Neural progenitor cell (in vitro differentiated cells): ENCODE results near the gene NEDD1. TPM values are rescaled to one million over a fixed set of nuclear protein-coding genes. Genes with fewer than 3 reads are reported as not detected.

ENCODE experiments used
- DNase-seq: peaks from one replicate; pipeline ENCODE4 v3.0.0-alpha.2; 2016; ENCODE audit warnings: low spot score
- H2AFZ ChIP-seq: fragments of 200-600 bp; sonication (generic); replicated peaks from 2 replicates; pipeline ENCODE4 v1.6.1; 2016; ENCODE audit warnings: antibody characterized with exemption
- H3F3A ChIP-seq: fragments of 200-600 bp; sonication (generic); 2 replicates; pipeline ENCODE4 v1.6.1; 2016; ENCODE audit warnings: antibody characterized with exemption, low read depth
- H3K27ac ChIP-seq: fragments of 200-600 bp; sonication (generic); 2 replicates; pipeline ENCODE4 v1.5.1; 2016; ENCODE audit warnings: mild to moderate bottlenecking
- H3K27me3 ChIP-seq: fragments of 200-600 bp; sonication (generic); 2 replicates; pipeline ENCODE4 v1.6.1; 2016; ENCODE audit warnings: mild to moderate bottlenecking, moderate library complexity
- H3K36me3 ChIP-seq: fragments of 200-600 bp; sonication (generic); 2 replicates; pipeline ENCODE4 v1.5.1; 2016
- H3K4me1 ChIP-seq: fragments of 200-600 bp; sonication (generic); 2 replicates; pipeline ENCODE4 v1.6.1; 2016; ENCODE audit warnings: mixed run types
- H3K4me2 ChIP-seq: fragments of 200-600 bp; sonication (generic); 2 replicates; pipeline ENCODE4 v1.6.1; 2016
- H3K4me3 ChIP-seq: fragments of 200-600 bp; sonication (generic); 2 replicates; pipeline ENCODE4 v1.5.1; 2016
- H3K79me2 ChIP-seq: fragments of 200-600 bp; sonication (generic); 2 replicates; pipeline ENCODE4 v1.6.1; 2016; ENCODE audit warnings: low read depth
- H3K9ac ChIP-seq: fragments of 200-600 bp; sonication (generic); 2 replicates; pipeline ENCODE4 v1.6.1; 2016
- H3K9me3 ChIP-seq: fragments of 200-600 bp; sonication (generic); 2 replicates; pipeline ENCODE4 v1.5.1; 2016; ENCODE audit warnings: low read depth
- H4K20me1 ChIP-seq: fragments of 200-600 bp; sonication (generic); 2 replicates; pipeline ENCODE4 v1.6.1; 2016; ENCODE audit warnings: low read depth
- H3K27ac Mint-ChIP-seq: 3 replicates; pipeline ENCODE4 v1.8.0; 2021; ENCODE audit warnings: mixed read lengths
- H3K27me3 Mint-ChIP-seq: 2 replicates; pipeline ENCODE4 v1.8.0; 2022; ENCODE audit warnings: low read depth, mild to moderate bottlenecking, inconsistent platforms, moderate library complexity, mixed read lengths; ENCODE audit not compliant: insufficient read depth
- H3K36me3 Mint-ChIP-seq: 3 replicates; pipeline ENCODE4 v1.8.0; 2021; ENCODE audit warnings: mixed read lengths
- H3K4me1 Mint-ChIP-seq: 3 replicates; pipeline ENCODE4 v1.8.0; 2021; ENCODE audit warnings: mixed read lengths
- H3K4me3 Mint-ChIP-seq: 3 replicates; pipeline ENCODE4 v1.8.0; 2021; ENCODE audit warnings: mild to moderate bottlenecking, moderate library complexity, mixed read lengths
- H3K9me3 Mint-ChIP-seq: 3 replicates; pipeline ENCODE4 v1.8.0; 2020; ENCODE audit warnings: mixed read lengths
- CTCF ChIP-seq: fragments of 200-600 bp; sonication (generic); IDR thresholded peaks from 2 replicates; pipeline ENCODE4 v1.5.1; 2017; ENCODE audit warnings: antibody characterized with exemption, mild to moderate bottlenecking
- EZH2 ChIP-seq: fragments of 200-600 bp; sonication (generic); IDR thresholded peaks from 2 replicates; pipeline ENCODE4 v1.6.1; 2017; ENCODE audit warnings: antibody characterized with exemption, mild to moderate bottlenecking, moderate library complexity
- EZH2phosphoT487 ChIP-seq: fragments of 200-600 bp; sonication (generic); IDR thresholded peaks from 2 replicates; pipeline ENCODE4 v1.6.1; 2017; ENCODE audit warnings: antibody characterized with exemption
- total RNA-seq: library from RNA; depleted of rRNA; stranded (reverse); fragments of >200 nt; gene quantifications from 2 replicates; pipeline ENCODE4 v1.2.3, GENCODE V29; 2015; ENCODE audit warnings: low replicate concordance

Gene NEDD1
- total RNA-seq, 1 donor from 2014 or later: 115 TPM

- no peaks in the 10 kb centered on the region for H3K27me3 Mint-ChIP-seq
- H2AFZ ChIP-seq: no peak overlapping the region
- no peaks in the 10 kb centered on the region for H3K9me3 ChIP-seq
- peaks cover 3% of the 10 kb centered on the region for H3K36me3 Mint-ChIP-seq
- H3K27ac Mint-ChIP-seq: peak overlapping the region; percentile 91
- H3K79me2 ChIP-seq: no peaks in the 10 kb centered on the region
- no peaks in the 10 kb centered on the region for H3K36me3 ChIP-seq
- H3F3A ChIP-seq: peaks cover 8% of the 10 kb centered on the region
- H3K4me3 Mint-ChIP-seq: no peak overlapping the region
- H3K4me1 Mint-ChIP-seq: peaks cover 39% of the 10 kb centered on the region
- H4K20me1 ChIP-seq: no peaks in the 10 kb centered on the region
- no peak overlapping the region for H3K4me3 ChIP-seq
- H3K27ac ChIP-seq: no peak overlapping the region
- TF ChIP-seq CTCF (no peak), EZH2 (no peak), EZH2phosphoT487 (no peak)
- peaks cover 19% of the 10 kb centered on the region for H3K4me1 ChIP-seq
- H3K9ac ChIP-seq: no peak overlapping the region
- DNase-seq: no peak
- H3K9me3 Mint-ChIP-seq: no peaks in the 10 kb centered on the region
- H3K4me2 ChIP-seq: no peak overlapping the region
- peaks cover 11% of the 10 kb centered on the region for H3K27me3 ChIP-seq
Measured at GRCh38 chr12:96982671-96983070, 75.6 kb downstream of the NEDD1 start.

GRCh38 chr12:96985515-96986362, 78.7 kb downstream of the NEDD1 start:
- Mint-ChIP-seq H3K27me3 (no peaks in the 10 kb centered on the region), H3K27ac (peak overlapping the region; percentile 65), H3K36me3 (peaks cover 3% of the 10 kb centered on the region), H3K4me1 (peaks cover 61% of the 10 kb centered on the region), H3K9me3 (no peaks in the 10 kb centered on the region), H3K4me3 (no peak overlapping the region)
- Histone ChIP-seq H3K27ac (no peak overlapping the region), H3K79me2 (no peaks in the 10 kb centered on the region), H3K4me1 (peaks cover 30% of the 10 kb centered on the region), H3K36me3 (no peaks in the 10 kb centered on the region), H2AFZ (peak overlapping the region; percentile 30), H4K20me1 (no peaks in the 10 kb centered on the region), H3F3A (peaks cover 15% of the 10 kb centered on the region), H3K9me3 (no peaks in the 10 kb centered on the region), H3K4me2 (peak overlapping the region; percentile 74), H3K27me3 (peaks cover 11% of the 10 kb centered on the region), H3K4me3 (peak overlapping the region; percentile 39), H3K9ac (no peak overlapping the region)
- TF ChIP-seq CTCF (peak; percentile 92), EZH2phosphoT487 (no peak), EZH2 (peak; percentile 55)
- DNase-seq: peak; percentile 66

- H2AFZ ChIP-seq: no peak overlapping the region
- Mint-ChIP-seq H3K27ac (peak overlapping the region; percentile 84), H3K4me1 (peaks cover 62% of the 10 kb centered on the region), H3K4me3 (no peak overlapping the region), H3K9me3 (no peaks in the 10 kb centered on the region), H3K27me3 (no peaks in the 10 kb centered on the region), H3K36me3 (peaks cover 3% of the 10 kb centered on the region)
- no peaks in the 10 kb centered on the region for H3K9me3 ChIP-seq
- no peak for TF ChIP-seq EZH2
- TF ChIP-seq CTCF: peak; percentile 79
- H3K36me3 ChIP-seq: no peaks in the 10 kb centered on the region
- no peak overlapping the region for H3K27ac ChIP-seq
- no peak overlapping the region for H3K9ac ChIP-seq
- peak overlapping the region; percentile 74 for H3K4me2 ChIP-seq
- H3K4me3 ChIP-seq: no peak overlapping the region
- H3K79me2 ChIP-seq: no peaks in the 10 kb centered on the region
- H3K27me3 ChIP-seq: peaks cover 11% of the 10 kb centered on the region
- no peaks in the 10 kb centered on the region for H4K20me1 ChIP-seq
- peak; percentile 74 for DNase-seq
- H3F3A ChIP-seq: peaks cover 22% of the 10 kb centered on the region
- H3K4me1 ChIP-seq: peaks cover 36% of the 10 kb centered on the region
Measured at GRCh38 chr12:96986883-96987523, 79.9 kb downstream of the NEDD1 start.
